Stimulated activated CD4-positive, alpha-beta T cell treated with anti-CD3 and anti-CD28 coated beads, Interleukin-4, amount 100 ng/mL, for 4 hours (primary cell): ENCODE measurements around the gene STX10.
A peak's percentile ranks its signal among the peaks of the same experiment; 100 is the strongest.
"Not testable (repeated sequence)": the region's sequence is repeated elsewhere in the genome, so short reads cannot be mapped to it uniquely, and the experiment has no call there.

Experiments
- DNase-seq, 2 experiments: peaks; one replicate each; pipeline ENCODE4 v3.0.0-alpha.2; 2020

The STX10 gene

GRCh38 chr19:13150187-13150930 lies at the start of gene STX10, which contains the start of gene IER2:
TSS of gene STX10 (minus strand) at chr19:13150375. CDS start at chr19:13150173, 202 bp downstream.
TSS of gene IER2 (plus strand) at chr19:13150411. CDS start at chr19:13153187, 2,776 bp downstream.
- DNase-seq = peak; percentile 89 to 93

DNA sequence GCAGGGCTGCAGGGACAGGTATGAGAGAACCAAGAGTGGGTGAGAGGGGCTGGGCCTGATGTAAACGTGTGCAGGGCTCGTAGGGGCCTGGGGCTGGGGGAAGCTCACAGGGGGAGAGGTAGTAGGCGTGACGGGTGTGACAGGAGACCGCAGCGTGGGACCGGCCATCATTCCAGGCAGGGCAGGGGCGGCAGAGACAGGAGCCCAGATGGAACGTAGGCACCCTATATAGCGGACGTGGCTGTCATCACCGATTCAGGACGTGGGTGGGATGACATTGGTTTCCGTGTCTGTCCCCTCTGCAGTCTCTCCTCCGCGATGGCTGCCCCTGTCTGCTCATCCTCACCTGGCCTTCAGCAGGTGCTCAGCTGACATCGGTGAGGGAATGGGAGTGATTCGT lies 48.5 kb upstream of the STX10 start:
- no peak for DNase-seq

GRCh38 chr19:13195678-13196077 lies 45.5 kb upstream of the STX10 start:
- peak; percentile 47 to 52 for DNase-seq

DNA sequence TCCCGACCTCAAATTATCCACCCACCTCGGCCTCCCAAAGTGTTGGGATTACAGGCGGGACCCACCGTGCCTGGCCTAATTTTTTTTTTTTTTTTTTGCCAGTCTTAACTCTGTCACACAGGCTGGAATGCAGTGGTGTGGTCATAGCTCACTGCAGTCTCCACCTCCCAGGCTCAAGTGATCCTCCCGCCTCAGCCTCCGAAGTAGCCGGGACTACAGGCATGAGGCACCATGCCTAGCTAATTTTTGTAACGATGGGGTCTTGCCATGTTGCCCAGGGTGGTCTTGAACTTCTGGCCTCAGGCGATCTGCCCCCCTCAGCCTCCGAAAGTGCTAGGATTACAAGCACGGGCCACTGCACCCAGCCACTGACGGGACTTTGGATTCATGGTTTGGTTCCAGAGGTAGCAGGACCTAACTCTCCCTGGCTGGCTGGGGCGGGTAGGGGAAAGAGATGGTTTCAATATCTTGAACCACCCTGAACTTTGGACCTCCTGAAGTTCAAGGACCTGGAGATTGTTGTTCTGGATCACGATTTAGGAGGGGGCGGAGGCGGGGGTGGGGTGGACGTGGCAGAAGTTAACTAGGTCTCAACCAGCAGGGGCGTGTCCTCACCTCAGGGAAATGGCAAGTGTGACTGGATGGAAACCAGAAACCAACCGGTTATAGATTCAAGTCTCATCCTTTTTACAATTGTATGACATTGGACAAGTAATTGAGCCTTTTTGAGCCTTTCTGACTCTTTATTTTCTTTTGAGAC lies 40.8 kb upstream of the STX10 start:
- DNase-seq = peak in 1 of 2 experiments; percentile 30

GRCh38 chr19:13189600-13189999 lies 39.4 kb upstream of the STX10 start:
- DNase-seq = no peak

GRCh38 chr19:13187419-13187818 lies 37.2 kb upstream of the STX10 start:
- no peak for DNase-seq

DNA sequence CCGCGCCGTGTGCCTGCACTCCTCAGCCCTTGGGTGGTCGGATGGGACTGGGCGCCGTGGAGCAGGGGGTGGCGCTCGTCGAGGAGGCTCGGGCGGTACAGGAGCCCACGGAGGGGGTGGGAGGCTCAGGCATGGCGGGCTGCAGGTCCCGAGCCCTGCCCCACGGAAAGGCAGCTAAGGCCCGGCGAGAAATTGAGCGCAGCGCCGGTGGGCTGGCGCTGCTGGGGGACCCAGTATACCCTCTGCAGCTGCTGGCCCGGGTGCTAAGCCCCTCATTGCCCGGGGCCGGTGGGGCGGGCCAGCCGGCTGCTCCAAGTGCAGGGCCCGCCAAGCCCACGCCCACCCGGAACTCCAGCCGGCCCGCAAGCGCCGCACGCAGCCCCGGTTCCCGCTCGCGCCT lies 36.5 kb upstream of the STX10 start:
- DNase-seq = not testable (repeated sequence)

GRCh38 chr19:13185763-13186657 lies 35.8 kb upstream of the STX10 start:
- DNase-seq = not testable (repeated sequence)

DNA sequence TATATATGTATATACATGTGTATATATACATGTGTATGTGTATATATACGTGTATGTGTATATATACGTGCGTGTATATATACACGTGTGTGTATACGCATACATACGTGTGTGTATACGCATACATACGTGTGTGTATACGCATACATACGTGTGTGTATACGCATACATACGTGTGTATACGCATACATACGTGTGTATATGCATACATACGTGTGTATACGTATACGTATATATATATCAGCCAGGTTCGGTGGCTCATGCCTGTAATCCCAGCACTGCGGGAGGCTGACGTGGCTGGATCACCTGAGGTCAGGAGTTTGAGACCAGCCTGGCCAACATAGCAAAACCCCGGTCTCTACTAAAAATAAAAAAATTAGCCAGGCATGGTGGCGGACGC lies 34.8 kb upstream of the STX10 start:
- not testable (repeated sequence) for DNase-seq

GRCh38 chr19:13181747-13182388 lies 31.7 kb upstream of the STX10 start:
- peak in 1 of 2 experiments; percentile 40 for DNase-seq

DNA sequence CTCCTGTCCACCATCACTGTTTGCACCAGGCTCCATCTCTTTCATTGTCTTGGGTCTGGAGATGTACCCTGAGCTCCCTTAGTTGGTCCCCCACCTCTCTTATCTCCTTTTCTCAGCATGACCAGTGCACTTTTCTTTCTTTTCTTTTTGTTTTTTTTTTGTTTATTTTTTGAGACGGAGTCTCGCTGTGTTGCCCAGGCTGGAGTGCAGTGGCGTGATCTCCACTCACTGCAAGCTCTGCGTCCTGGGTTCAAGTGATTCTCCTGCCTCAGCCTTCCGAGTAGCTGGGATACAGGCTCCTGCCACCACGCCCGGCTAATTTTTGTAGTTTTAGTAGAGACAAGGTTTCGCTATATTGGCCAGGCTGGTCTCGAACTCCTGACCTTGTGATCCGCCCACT lies 28.1 kb upstream of the STX10 start:
- DNase-seq = not testable (repeated sequence)

- not testable (repeated sequence) for DNase-seq
These were observed 27.4 kb upstream of the STX10 start for GRCh38 chr19:13177584-13177983.

DNA sequence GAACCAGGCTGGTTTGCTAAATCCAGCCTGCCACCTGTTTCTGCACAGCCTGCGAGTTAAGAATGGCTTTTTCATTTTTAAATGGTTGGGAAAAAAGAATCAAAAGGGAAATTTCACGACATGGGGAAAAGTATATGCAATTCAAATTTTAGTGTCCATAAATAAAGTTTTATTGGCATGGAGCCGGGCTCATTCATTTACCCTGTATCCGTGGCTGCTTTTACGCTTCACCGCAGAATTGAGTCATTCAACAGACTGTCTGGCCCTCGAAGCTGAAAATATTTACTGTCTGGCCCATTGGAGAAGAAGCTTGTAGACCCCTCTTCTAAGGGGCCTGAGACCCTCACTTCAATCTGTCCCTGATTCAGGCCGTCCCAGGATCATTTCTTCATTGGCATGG lies 26.2 kb upstream of the STX10 start:
- DNase-seq = no peak

DNA sequence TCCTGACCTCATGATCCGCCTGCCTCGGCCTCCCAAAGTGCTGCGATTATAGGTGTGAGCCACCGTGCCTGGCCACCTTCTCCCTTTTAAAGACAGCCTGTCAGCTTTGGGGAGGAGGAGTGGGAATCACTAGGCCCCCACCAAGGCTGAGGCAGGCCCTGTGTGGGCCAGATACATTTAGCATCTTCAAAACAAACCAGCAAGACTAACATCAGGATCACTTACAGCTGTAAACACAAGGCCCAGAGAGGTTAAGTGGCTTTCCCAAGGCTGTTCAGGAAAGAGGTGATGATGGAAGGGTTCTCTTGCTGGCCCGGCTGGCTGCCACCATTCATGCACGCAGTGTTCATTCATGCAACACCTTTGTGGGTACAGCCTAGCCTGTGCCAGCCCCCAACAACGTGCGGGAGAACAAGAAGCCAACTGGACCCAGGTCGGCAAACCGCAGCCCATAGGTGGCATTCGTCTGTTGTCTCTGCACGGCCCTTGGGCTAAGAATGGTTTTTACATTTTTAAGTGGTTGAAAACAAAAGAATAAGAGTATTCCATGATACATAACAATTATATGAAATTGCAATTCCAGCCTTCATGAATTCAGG lies 23.1 kb upstream of the STX10 start:
- DNase-seq = no peak

DNA sequence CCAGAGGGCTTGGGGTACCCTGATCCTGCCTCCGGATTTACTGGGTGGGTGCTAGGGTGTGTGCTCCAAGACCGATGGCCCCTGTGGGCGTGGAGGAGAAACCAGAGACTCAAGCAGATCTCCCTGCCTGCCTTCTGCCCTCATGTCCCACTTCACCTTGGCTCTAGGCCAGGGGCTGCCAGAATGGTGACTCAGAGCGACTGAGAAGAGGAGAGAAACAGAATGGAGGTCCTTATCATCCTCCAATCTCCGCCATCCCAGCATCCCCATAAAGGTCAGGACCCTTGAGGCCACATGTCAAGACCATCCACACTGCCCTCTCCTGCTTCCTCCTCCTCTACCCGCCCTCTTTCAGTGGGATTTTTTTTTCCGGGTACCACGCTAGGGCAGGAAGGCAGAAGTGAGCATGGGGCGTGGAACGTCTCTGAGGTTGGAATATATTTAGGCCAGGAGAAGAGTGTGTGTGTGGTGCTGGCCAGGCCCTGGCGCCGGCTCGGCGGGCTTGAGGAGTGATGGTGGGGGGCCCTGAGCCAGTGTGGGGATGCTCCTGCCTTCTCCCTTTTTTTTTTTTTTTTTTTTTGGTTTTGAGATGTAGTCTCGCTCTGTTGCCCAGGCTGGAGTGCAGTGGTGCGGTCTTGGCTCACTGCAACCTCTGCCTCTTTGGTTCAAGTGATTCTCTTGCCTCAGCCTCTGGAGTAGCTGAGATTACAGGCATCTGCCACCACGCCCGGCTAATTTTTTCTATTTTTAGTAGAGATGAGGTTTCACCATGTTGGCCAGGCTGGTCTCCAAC lies 22.4 kb upstream of the STX10 start:
- DNase-seq = peak; percentile 74 to 84

GRCh38 chr19:13171146-13171545 lies 21.0 kb upstream of the STX10 start:
- DNase-seq = no peak

DNA sequence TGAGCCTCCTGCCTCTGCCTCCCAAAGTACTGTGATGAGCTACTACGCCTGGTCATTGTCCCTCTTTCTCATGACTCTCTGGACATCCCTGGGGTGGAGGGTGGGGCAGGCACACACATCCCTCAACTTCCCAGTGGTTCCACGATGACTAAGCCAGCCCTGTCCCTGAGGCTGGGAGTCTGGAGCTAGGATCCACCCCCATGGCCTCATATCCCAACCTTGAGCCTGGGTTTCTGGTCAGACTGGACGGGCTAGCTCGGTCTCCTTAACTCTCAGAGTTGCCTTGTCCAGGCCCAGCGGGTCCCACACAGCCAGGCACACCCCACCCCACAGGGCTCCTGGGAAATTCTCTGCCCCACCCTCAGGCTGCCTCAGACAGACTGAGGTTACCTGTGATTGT lies 19.6 kb upstream of the STX10 start:
- DNase-seq = no peak

GRCh38 chr19:13166151-13166550 lies 16.0 kb upstream of the STX10 start:
- not testable (repeated sequence) for DNase-seq

DNA sequence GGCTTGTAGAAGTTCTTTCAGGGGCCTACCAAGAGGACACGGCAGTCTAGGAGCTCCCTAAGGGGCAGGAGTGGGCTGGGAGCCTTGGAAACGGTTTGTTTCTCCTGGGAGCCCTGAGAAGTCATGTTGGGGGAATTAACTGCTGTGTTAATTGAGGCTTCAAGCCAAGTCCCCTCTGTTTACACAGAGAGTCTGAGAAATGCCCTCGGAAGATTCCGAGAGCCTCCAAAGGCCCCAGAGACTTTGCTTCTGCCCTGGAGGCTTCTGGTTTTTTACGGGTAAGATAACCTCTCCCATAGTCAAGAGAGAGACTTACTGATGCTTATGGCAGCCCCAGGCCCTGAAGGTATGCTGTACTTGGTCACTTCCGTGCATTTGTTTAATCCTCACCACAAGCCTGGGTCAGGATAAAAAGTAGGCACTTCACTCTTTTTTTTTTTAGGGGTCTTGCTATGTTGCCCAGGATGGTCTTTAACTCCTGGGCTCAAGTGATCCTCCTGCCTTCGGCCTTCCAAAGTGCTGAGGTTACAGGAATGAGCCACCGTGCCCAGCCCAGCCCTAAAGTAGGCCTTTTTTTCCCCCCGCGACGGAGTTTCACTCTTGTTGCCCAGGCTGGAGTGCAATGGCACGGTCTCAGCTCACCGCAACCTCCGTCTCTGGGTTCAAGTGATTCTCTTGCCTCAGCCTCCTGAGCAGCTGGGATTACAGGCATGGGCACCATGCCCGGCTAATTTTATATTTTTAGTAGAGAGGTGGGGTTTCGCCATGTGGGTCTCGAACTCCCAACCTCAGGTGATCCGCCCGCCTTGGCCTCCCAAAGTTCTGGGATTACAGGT lies 15.2 kb upstream of the STX10 start:
- no peak for DNase-seq
